Hepatocyte (in vitro differentiated cells): ENCODE results near the gene ACBD7. TPM values are rescaled to one million over a fixed set of nuclear protein-coding genes. Genes with fewer than 3 reads are reported as not detected.

Source experiments
- DNase-seq: peaks from one replicate; pipeline ENCODE4 v3.0.0-alpha.2; 2016; ENCODE audit warnings: low spot score
- H2AFZ ChIP-seq: fragments of 200-600 bp; sonication (generic); 2 replicates; pipeline ENCODE4 v1.6.0; 2016; ENCODE audit warnings: antibody characterized with exemption, mild to moderate bottlenecking
- H3K27ac ChIP-seq: fragments of 200-600 bp; sonication (generic); 2 replicates; pipeline ENCODE4 v1.5.1; 2016; ENCODE audit warnings: mild to moderate bottlenecking
- H3K27me3 ChIP-seq: fragments of 200-600 bp; sonication (generic); 2 replicates; pipeline ENCODE4 v1.6.1; 2016
- H3K36me3 ChIP-seq: fragments of 200-600 bp; sonication (generic); replicated peaks from 2 replicates; pipeline ENCODE4 v1.5.1; 2016; ENCODE audit warnings: low read depth; ENCODE audit not compliant: insufficient read depth
- H3K4me1 ChIP-seq: fragments of 200-600 bp; sonication (generic); 2 replicates; pipeline ENCODE4 v1.5.1; 2016; ENCODE audit warnings: mild to moderate bottlenecking, moderate library complexity; ENCODE audit not compliant: insufficient read depth
- H3K4me2 ChIP-seq: fragments of 200-600 bp; sonication (generic); 2 replicates; pipeline ENCODE4 v1.6.0; 2016
- H3K4me3 ChIP-seq: fragments of 200-600 bp; sonication (generic); 2 replicates; pipeline ENCODE4 v1.5.1; 2016; ENCODE audit warnings: mild to moderate bottlenecking
- H3K79me2 ChIP-seq: fragments of 200-600 bp; sonication (generic); 2 replicates; pipeline ENCODE4 v1.6.0; 2017; ENCODE audit warnings: mild to moderate bottlenecking
- H3K9me2 ChIP-seq: fragments of 200-600 bp; sonication (generic); replicated peaks from 2 replicates; pipeline ENCODE4 v1.6.0; 2017; ENCODE audit warnings: mild to moderate bottlenecking; ENCODE audit not compliant: insufficient read depth
- H3K9me3 ChIP-seq: fragments of 200-600 bp; sonication (generic); 2 replicates; pipeline ENCODE4 v1.5.1; 2016; ENCODE audit warnings: low read depth, mild to moderate bottlenecking
- H4K20me1 ChIP-seq: fragments of 200-600 bp; sonication (generic); 2 replicates; pipeline ENCODE4 v1.6.0; 2016; ENCODE audit warnings: mild to moderate bottlenecking; ENCODE audit not compliant: insufficient read depth, poor library complexity, severe bottlenecking
- EZH2 ChIP-seq: fragments of 200-600 bp; sonication (generic); IDR thresholded peaks from 2 replicates; pipeline ENCODE4 v1.6.1; 2016; ENCODE audit warnings: antibody characterized with exemption, mild to moderate bottlenecking, borderline replicate concordance
- EZH2phosphoT487 ChIP-seq: fragments of 200-600 bp; sonication (generic); IDR thresholded peaks from one replicate; pipeline ENCODE4 v1.6.1; 2018; ENCODE audit warnings: antibody characterized with exemption, mild to moderate bottlenecking, low read depth, moderate library complexity; ENCODE audit not compliant: unreplicated experiment, severe bottlenecking
- WGBS: methylation state at CpG from one replicate; pipeline ENCODE4 v1.1.6; 2016; ENCODE audit warnings: low lambda C conversion rate; ENCODE audit errors: missing lambda C conversion rate; 5-methylcytosine and 5-hydroxymethylcytosine counted together
- polyA plus RNA-seq: library from polyadenylated mRNA; unstranded; fragments of >200 nt; fragmentation: Nextera tagmentation; extraction: Ambion mirVana; gene quantifications from 2 replicates; pipeline ENCODE4 v1.2.1, GENCODE V29; 2016
- total RNA-seq: library from RNA; depleted of rRNA; stranded (reverse); fragments of >200 nt; gene quantifications from 2 replicates; pipeline ENCODE4 v1.2.3, GENCODE V29; 2014
- TF ChIP-seq, protein P1 (sequence below): fragments of 200-600 bp; sonication (generic); IDR thresholded peaks from 2 replicates; pipeline ENCODE4 v1.5.1; 2016; ENCODE audit warnings: antibody characterized with exemption, mild to moderate bottlenecking; ENCODE audit not compliant: poor library complexity

The ACBD7 gene
- total and polyA plus RNA-seq, 2 experiments from 2014 or later: 0.36 to 1.9 TPM

DNA sequence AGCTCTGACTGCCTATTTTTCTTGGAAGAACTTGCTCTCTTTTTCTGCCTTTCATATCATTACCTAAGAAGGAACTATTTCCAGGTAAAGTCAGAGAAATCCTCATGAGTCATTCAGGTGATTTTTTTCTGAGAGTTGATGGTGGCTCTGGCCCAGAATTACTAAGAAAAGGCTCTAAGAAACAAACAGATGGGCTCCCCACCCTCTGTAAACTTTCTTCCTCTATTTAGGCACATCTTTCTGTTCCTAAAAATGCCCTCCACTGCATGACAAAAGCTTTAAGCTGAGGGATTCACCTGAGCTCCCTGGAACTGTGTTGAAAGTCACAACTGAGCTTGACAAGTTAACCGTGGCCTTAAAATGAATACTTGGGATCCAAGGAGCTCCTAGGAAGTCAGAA lies 43.2 kb downstream of the ACBD7 start:
- DNase-seq: no peak
- H3K36me3 ChIP-seq: no peaks in the 10 kb centered on the region
- TF ChIP-seq, protein P1, sequence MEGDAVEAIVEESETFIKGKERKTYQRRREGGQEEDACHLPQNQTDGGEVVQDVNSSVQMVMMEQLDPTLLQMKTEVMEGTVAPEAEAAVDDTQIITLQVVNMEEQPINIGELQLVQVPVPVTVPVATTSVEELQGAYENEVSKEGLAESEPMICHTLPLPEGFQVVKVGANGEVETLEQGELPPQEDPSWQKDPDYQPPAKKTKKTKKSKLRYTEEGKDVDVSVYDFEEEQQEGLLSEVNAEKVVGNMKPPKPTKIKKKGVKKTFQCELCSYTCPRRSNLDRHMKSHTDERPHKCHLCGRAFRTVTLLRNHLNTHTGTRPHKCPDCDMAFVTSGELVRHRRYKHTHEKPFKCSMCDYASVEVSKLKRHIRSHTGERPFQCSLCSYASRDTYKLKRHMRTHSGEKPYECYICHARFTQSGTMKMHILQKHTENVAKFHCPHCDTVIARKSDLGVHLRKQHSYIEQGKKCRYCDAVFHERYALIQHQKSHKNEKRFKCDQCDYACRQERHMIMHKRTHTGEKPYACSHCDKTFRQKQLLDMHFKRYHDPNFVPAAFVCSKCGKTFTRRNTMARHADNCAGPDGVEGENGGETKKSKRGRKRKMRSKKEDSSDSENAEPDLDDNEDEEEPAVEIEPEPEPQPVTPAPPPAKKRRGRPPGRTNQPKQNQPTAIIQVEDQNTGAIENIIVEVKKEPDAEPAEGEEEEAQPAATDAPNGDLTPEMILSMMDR: no peak
- no peak for TF ChIP-seq EZH2phosphoT487
- no peak for TF ChIP-seq EZH2
- no peaks in the 10 kb centered on the region for H3K9me2 ChIP-seq
- H3K4me2 ChIP-seq: no peak overlapping the region
- WGBS: 94% methylated on average over 1 of the region's 1 CpG
- H3K4me1 ChIP-seq: no peaks in the 10 kb centered on the region
- H3K27me3 ChIP-seq: no peaks in the 10 kb centered on the region
- no peak overlapping the region for H3K27ac ChIP-seq
- no peaks in the 10 kb centered on the region for H4K20me1 ChIP-seq
- H3K79me2 ChIP-seq: no peaks in the 10 kb centered on the region
- no peak overlapping the region for H3K4me3 ChIP-seq
- no peaks in the 10 kb centered on the region for H3K9me3 ChIP-seq
- no peak overlapping the region for H2AFZ ChIP-seq

DNA sequence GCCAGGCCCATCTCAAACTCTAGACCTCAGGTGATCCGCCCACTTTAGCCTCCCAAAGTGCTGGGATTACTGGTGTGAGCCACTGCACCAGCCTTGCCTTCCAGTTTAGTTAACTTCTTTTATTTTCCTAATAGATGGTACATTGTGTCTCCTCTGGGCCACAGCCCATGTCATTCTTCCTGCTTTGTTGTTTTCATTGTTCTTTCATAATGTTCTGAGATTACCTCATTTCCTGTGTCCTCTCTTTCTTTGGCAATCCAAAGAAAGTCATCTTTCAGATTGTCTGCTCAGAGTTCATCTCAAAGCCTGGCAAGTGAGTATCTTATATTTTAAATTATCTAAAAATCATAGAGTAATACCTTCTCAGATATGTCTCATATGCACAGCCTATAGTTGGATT lies 44.9 kb downstream of the ACBD7 start, which contains the start of gene OLAH:
Gene OLAH, plus strand, starts transcription at position 270 of the 400 bp plus-strand sequence. CDS start 3,346 bp downstream, outside the sequence.
- DNase-seq: no peak
- Histone ChIP-seq H3K27me3 (no peaks in the 10 kb centered on the region), H3K4me3 (no peak within 1 kb of the TSS), H3K79me2 (no peaks in the 10 kb centered on the region), H3K36me3 (no peaks in the 10 kb centered on the region), H3K4me2 (no peak within 1 kb of the TSS), H3K9me3 (no peaks in the 10 kb centered on the region), H4K20me1 (no peaks in the 10 kb centered on the region), H3K27ac (no peak within 1 kb of the TSS), H2AFZ (no peak within 1 kb of the TSS), H3K4me1 (no peaks in the 10 kb centered on the region), H3K9me2 (no peaks in the 10 kb centered on the region)
- 89% methylated on average over 1 of the region's 1 CpG for WGBS
- TF ChIP-seq EZH2phosphoT487: no peak
- no peak for TF ChIP-seq EZH2
- TF ChIP-seq, protein P1: no peak

DNA sequence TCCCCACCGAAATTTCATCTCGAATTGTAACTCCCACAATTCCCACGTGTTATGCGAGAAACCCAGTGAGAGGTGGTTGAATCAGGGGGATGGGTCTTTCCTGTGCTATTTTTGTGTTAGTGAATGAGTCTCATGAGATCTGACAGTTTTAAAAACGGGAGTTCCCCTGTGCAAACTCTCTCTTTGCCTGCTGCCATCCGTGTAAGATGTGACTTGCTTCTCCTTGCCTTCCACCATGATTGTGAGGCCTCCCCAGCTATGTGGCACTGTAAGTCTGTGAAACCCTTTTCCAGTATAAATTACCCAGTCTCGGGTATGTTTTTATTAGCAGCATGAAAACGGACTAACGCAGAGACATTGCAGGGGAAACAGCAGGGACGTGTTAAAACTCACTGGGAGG lies 50.2 kb downstream of the ACBD7 start:
- no peaks in the 10 kb centered on the region for H4K20me1 ChIP-seq
- H3K27ac ChIP-seq: no peak overlapping the region
- no peaks in the 10 kb centered on the region for H3K4me1 ChIP-seq
- no peak overlapping the region for H3K4me2 ChIP-seq
- H3K79me2 ChIP-seq: no peaks in the 10 kb centered on the region
- no peak overlapping the region for H2AFZ ChIP-seq
- H3K9me3 ChIP-seq: no peaks in the 10 kb centered on the region
- no peak for TF ChIP-seq EZH2phosphoT487
- TF ChIP-seq, protein P1: no peak
- TF ChIP-seq EZH2: no peak
- H3K4me3 ChIP-seq: no peak overlapping the region
- no peak for DNase-seq
- no peaks in the 10 kb centered on the region for H3K36me3 ChIP-seq
- H3K27me3 ChIP-seq: no peaks in the 10 kb centered on the region
- WGBS: 91% methylated on average over 10 of the region's 10 CpGs
- H3K9me2 ChIP-seq: no peaks in the 10 kb centered on the region

- Histone ChIP-seq H3K27ac (no peak overlapping the region), H3K4me2 (no peak overlapping the region)
- no peak for DNase-seq
Observed at GRCh38 chr10:15037691-15038090, 50.9 kb downstream of the ACBD7 start.

More at GRCh38 chr10:15037691-15038090, 50.9 kb downstream of the ACBD7 start:
- Histone ChIP-seq H3K9me3 (no peaks in the 10 kb centered on the region), H3K36me3 (no peaks in the 10 kb centered on the region), H3K79me2 (no peaks in the 10 kb centered on the region), H3K27me3 (no peaks in the 10 kb centered on the region), H2AFZ (no peak overlapping the region), H3K4me3 (no peak overlapping the region), H3K4me1 (no peaks in the 10 kb centered on the region), H3K9me2 (no peaks in the 10 kb centered on the region), H4K20me1 (no peaks in the 10 kb centered on the region)
- TF ChIP-seq EZH2phosphoT487 (no peak), EZH2 (no peak)
- TF ChIP-seq, protein P1: no peak
- 83% methylated on average over 4 of the region's 4 CpGs for WGBS
